H54 (cell line): ENCODE measurements around the gene RNASE2.

ENCODE experiments used
- DNase-seq: peaks from one replicate; pipeline ENCODE4 v3.0.0; 2011; ENCODE audit warnings: low spot score, mixed read lengths; ENCODE audit not compliant: insufficient read length
- FAIRE-seq: peaks from 3 replicates; lab custom pipeline; 2011; peaks lifted over from hg19 to GRCh38; lab: Jason Lieb, UNC
- POLR2A ChIP-seq: IDR thresholded peaks from 2 replicates; pipeline ENCODE4 v1.6.1; 2011; ENCODE audit warnings: low read depth, mild to moderate bottlenecking, low read length

Gene RNASE2

DNA sequence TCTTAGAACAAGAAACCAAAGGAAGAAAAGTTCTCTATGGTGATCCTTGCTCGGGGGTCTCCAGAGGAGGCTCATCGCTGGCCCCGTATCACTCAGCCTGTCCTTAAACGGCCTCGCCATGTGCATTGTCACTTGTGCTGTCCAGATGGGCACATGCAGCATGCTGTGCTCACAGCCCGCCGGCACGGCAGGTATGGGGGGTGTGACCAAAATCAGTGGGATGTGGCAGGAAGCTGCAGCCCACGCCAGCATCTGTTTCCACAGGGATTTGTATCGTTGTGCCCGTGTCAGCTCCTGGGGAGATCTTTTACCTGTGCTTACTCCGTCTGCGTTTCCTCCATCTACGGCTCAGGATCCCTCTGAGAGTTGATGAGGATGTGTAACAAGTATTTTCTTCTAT lies 41.2 kb downstream of the RNASE2 start:
- FAIRE-seq: no peak
- TF ChIP-seq POLR2A: no peak
- no peak for DNase-seq

DNA sequence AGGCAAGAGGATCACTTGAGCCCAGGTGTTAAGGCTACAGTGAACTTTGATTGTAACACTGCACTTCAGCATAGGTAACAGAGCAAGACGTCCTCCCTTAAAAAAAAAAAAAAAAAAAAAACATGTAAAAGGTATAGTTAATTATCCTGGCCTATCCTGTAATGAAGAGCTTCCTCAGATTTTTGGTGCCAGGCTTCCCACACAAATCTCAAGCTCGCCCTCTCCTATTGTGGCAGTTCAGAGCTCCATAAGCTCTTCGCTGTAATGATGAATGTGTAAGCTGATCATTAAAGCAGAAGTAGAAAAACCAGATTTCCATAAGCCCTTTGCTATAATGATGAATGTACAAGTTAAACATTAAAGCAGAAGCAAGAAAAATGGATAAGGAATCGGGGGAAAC lies 41.8 kb downstream of the RNASE2 start:
- TF ChIP-seq POLR2A: no peak
- FAIRE-seq: no peak
- DNase-seq: no peak

DNA sequence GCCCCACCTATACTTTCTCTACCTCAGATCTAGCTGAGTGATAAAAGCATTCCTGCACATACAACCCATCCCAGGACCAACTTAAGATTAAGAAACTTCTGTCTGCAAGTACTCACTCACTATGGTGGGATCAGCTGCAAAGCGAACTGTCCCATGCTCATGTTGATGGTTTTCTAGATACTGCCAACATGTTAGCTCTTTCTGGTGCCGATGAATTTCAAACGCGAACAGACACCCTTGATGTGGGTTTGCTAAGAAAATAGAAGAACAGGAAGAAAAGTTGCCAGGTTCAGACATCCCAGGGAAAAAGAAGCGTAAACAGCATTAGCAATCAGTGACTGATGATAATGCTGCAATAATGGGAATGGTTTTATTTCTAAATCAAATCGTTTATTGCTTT lies 42.3 kb downstream of the RNASE2 start:
- TF ChIP-seq POLR2A: no peak
- FAIRE-seq (no peak), DNase-seq (no peak)

DNA sequence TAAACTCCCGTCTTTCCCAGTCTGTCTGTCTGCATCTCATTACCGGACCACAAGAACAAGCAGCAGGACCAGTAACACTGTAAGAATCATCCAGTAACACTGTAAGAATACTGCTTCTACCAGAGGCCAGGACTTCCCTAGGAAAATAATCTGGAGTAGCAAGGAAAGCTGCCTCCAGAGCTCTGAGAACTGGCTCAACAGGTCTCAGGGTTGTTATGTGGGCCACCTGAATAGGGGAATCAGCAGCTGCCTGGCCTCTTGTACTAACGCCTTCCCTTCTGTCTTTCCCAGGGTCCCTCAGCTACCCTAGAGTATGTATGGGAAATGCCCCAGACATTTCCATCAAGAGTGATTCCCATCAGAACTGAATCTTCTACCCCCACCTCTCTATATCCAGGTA lies 42.9 kb downstream of the RNASE2 start:
- no peak for DNase-seq
- no peak for TF ChIP-seq POLR2A
- no peak for FAIRE-seq

DNA sequence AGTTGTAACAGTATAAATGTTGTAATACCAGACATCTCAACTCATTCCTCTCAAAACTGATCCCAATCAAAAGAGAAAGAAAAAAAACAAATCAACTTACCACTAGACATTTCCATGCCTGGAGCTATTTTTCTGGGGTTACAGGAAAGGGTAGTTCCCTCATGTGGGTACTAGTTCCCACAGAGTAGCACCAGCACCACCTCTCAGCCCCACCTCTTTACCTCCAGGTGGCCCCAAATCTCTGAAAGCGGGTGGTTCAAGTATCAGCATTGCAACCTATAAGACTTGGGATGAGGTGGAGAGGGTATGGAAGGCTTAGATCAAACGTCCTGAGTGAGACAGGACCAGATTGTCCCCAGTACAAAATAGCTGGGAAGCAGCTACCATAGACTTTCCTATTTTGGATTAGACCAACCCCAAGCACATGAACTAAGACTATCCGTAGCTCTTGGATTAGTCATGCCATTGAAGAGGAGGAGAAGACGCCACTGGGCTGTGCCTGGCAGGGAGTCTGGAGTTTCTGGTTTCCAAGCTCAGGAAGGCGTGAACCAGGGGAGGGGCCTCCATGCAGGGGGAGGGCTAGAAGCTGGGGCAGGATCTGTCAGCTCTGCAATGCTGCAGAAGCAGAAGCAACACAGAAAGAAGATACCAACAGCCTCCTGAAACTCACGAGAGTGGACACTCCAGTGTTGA lies 43.5 kb downstream of the RNASE2 start, which contains the start of gene SLC39A2:
SLC39A2 (plus strand) TSS at position 620 of the 693 bp plus-strand sequence. CDS start 154 bp downstream, outside the sequence.
- no peak for TF ChIP-seq POLR2A
- FAIRE-seq (peak; percentile 41), DNase-seq (peak; percentile 43)

DNA sequence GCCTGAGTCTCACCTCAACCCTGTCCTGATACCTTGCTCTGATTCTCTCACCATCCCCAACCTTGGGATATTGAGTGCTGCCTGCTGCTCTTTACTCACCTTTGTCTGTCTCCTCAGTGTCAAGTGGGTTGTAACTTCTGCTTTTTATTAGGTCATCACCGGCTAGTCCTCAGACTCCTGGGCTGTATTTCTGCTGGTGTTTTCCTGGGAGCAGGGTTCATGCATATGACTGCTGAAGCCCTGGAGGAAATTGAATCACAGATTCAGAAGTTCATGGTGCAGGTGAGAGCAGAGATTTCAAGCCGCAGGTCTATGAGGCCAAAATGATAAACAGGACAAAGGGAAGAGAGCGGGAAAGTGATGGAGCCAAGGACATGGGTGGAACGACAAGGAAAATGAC lies 44.3 kb downstream of the RNASE2 start:
- TF ChIP-seq POLR2A: no peak
- FAIRE-seq (no peak), DNase-seq (no peak)

DNA sequence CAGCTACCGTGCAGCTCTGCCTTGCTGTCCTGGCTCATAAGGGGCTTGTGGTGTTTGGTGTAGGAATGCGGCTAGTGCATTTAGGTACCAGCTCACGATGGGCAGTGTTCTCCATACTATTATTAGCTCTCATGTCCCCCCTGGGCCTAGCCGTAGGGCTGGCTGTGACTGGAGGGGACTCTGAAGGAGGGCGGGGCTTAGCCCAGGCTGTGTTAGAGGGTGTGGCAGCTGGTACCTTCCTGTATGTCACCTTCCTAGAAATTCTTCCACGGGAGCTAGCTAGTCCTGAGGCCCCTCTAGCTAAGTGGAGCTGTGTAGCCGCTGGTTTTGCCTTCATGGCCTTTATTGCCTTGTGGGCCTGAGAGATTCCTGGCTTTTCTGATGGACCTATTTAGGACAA lies 45.9 kb downstream of the RNASE2 start:
- FAIRE-seq (no peak), DNase-seq (no peak)

DNA sequence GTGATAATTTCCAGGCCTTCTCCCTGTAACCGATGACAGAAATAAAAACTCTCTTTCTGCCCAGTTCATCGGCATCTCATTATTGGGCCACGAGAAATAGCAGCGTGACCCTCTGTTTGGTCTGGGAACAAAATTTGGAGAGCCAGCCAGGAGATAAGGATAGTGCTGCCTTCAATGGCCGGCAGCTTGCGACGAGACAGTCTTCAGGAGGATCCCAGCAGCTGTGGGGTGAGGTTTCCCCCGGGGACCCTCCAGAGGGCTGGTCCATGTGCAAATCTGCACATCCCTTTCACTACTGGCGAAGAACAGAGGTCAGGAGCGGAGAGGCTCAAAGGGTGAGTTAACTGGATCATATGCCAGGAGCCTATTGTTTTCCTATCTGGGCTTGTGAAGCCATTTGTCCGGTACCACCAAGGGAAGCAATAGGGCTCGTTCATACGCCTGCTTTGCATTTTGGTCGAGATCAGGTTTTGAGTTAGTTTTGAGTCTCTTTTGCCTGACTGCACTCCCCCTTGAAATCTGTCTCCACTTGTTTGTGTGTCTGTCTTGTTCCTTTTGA lies 48.6 kb downstream of the RNASE2 start:
- no peak for TF ChIP-seq POLR2A
- no peak for FAIRE-seq
- no peak for DNase-seq

More for the DNA sequence above, 45.9 kb downstream of the RNASE2 start:
- no peak for TF ChIP-seq POLR2A
